ENCODE data around the gene SH3BP1. TPM values are rescaled to one million over a fixed set of nuclear protein-coding genes. Genes with fewer than 3 reads are reported as not detected.

The SH3BP1 gene
- total and polyA plus RNA-seq, 2 of the 13 experiments (the other 11 are each of a cell fraction or from before 2014, with no cell fraction given), result 8.4 to 18.5 TPM

DNA sequence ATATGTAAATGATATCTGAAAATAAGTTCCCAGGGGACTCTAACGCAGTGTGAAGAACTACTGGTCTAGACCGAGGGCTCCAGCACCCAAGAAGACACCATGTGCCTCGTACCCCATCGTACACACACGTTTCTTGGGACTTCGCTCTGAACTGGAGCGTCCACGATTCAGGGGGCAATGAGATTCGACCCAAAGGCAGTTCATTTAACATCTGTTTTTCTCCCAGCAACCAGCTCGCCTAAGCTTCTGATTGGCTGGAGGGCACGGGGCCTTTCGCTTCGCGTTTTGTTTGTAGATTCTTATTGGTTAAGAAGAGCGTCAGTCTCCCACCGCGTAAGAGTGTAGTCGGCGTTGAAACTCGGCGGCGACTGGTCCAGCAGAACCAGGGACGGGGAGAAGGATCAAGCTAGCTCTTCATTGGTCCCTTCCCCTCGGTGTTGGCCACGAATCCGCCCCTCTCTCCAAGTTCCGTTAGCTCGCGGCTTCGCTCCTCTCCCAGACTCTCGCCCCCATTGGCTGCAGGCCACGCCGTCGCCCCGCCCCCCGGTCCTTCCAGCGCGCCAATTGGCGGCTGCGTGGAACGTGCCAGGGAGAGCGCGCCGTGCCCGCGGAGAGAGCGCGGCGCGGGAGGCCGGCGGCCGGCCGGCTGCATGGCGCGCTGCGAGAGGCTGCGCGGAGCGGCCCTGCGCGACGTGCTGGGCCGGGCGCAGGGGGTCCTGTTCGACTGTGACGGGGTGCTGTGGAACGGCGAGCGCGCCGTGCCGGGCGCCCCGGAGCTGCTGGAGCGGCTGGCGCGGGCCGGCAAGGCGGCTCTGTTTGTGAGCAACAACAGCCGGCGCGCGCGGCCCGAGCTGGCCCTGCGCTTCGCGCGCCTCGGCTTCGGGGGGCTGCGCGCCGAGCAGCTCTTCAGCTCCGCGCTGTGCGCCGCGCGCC is 18.9 kb downstream of the SH3BP1 start, which contains the start of gene PDXP (continued):
- TF ChIP-seq, protein P1, sequence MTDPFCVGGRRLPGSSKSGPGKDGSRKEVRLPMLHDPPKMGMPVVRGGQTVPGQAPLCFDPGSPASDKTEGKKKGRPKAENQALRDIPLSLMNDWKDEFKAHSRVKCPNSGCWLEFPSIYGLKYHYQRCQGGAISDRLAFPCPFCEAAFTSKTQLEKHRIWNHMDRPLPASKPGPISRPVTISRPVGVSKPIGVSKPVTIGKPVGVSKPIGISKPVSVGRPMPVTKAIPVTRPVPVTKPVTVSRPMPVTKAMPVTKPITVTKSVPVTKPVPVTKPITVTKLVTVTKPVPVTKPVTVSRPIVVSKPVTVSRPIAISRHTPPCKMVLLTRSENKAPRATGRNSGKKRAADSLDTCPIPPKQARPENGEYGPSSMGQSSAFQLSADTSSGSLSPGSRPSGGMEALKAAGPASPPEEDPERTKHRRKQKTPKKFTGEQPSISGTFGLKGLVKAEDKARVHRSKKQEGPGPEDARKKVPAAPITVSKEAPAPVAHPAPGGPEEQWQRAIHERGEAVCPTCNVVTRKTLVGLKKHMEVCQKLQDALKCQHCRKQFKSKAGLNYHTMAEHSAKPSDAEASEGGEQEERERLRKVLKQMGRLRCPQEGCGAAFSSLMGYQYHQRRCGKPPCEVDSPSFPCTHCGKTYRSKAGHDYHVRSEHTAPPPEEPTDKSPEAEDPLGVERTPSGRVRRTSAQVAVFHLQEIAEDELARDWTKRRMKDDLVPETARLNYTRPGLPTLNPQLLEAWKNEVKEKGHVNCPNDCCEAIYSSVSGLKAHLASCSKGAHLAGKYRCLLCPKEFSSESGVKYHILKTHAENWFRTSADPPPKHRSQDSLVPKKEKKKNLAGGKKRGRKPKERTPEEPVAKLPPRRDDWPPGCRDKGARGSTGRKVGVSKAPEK (CRISPR knock-in tag; IDR thresholded peaks at IDR 0.05; ENCODE audit: borderline replicate concordance), result no peak
- TF ChIP-seq, protein P2, sequence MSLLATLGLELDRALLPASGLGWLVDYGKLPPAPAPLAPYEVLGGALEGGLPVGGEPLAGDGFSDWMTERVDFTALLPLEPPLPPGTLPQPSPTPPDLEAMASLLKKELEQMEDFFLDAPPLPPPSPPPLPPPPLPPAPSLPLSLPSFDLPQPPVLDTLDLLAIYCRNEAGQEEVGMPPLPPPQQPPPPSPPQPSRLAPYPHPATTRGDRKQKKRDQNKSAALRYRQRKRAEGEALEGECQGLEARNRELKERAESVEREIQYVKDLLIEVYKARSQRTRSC (CRISPR knock-in tag; IDR thresholded peaks at IDR 0.05; ENCODE audit: low read depth), result no peak
- TF ChIP-seq ZFP41 (CRISPR knock-in tag; IDR thresholded peaks at IDR 0.05; ENCODE audit: borderline replicate concordance) (no peak), ZMYM3 (CRISPR knock-in tag; IDR thresholded peaks at IDR 0.05) (no peak), KDM1A (CRISPR knock-in tag; IDR thresholded peaks at IDR 0.05) (no peak), PHB2 (IDR thresholded peaks at IDR 0.05; ENCODE audit: partially characterized antibody) (no peak), ZNF724P (CRISPR knock-in tag; IDR thresholded peaks at IDR 0.05; ENCODE audit: borderline replicate concordance) (no peak), ZNF616 (CRISPR knock-in tag; IDR thresholded peaks at IDR 0.05; ENCODE audit: low read depth) (peak; percentile 65; the same call in 1 of the 2 replicates), ZNF674 (CRISPR knock-in tag; IDR thresholded peaks at IDR 0.05; ENCODE audit: low read depth) (no peak), RFXAP (CRISPR knock-in tag; IDR thresholded peaks at IDR 0.05; ENCODE audit: borderline replicate concordance) (peak; percentile 99), HOXA3 (CRISPR knock-in tag; IDR thresholded peaks at IDR 0.05) (0 out of 2 replicates have a peak, but pooled peaks have one; percentile 46)
- TF ChIP-seq, protein P3, sequence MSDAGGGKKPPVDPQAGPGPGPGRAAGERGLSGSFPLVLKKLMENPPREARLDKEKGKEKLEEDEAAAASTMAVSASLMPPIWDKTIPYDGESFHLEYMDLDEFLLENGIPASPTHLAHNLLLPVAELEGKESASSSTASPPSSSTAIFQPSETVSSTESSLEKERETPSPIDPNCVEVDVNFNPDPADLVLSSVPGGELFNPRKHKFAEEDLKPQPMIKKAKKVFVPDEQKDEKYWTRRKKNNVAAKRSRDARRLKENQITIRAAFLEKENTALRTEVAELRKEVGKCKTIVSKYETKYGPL (CRISPR knock-in tag; IDR thresholded peaks at IDR 0.05), result no peak
- TF ChIP-seq, protein P4, sequence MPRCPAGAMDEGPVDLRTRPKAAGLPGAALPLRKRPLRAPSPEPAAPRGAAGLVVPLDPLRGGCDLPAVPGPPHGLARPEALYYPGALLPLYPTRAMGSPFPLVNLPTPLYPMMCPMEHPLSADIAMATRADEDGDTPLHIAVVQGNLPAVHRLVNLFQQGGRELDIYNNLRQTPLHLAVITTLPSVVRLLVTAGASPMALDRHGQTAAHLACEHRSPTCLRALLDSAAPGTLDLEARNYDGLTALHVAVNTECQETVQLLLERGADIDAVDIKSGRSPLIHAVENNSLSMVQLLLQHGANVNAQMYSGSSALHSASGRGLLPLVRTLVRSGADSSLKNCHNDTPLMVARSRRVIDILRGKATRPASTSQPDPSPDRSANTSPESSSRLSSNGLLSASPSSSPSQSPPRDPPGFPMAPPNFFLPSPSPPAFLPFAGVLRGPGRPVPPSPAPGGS (CRISPR knock-in tag; IDR thresholded peaks at IDR 0.05), result no peak
- TF ChIP-seq, protein P5, sequence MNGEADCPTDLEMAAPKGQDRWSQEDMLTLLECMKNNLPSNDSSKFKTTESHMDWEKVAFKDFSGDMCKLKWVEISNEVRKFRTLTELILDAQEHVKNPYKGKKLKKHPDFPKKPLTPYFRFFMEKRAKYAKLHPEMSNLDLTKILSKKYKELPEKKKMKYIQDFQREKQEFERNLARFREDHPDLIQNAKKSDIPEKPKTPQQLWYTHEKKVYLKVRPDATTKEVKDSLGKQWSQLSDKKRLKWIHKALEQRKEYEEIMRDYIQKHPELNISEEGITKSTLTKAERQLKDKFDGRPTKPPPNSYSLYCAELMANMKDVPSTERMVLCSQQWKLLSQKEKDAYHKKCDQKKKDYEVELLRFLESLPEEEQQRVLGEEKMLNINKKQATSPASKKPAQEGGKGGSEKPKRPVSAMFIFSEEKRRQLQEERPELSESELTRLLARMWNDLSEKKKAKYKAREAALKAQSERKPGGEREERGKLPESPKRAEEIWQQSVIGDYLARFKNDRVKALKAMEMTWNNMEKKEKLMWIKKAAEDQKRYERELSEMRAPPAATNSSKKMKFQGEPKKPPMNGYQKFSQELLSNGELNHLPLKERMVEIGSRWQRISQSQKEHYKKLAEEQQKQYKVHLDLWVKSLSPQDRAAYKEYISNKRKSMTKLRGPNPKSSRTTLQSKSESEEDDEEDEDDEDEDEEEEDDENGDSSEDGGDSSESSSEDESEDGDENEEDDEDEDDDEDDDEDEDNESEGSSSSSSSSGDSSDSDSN (CRISPR knock-in tag; IDR thresholded peaks at IDR 0.05), result 0 out of 2 replicates have a peak, but pooled peaks have one; percentile 29
- TF ChIP-seq, protein P6, sequence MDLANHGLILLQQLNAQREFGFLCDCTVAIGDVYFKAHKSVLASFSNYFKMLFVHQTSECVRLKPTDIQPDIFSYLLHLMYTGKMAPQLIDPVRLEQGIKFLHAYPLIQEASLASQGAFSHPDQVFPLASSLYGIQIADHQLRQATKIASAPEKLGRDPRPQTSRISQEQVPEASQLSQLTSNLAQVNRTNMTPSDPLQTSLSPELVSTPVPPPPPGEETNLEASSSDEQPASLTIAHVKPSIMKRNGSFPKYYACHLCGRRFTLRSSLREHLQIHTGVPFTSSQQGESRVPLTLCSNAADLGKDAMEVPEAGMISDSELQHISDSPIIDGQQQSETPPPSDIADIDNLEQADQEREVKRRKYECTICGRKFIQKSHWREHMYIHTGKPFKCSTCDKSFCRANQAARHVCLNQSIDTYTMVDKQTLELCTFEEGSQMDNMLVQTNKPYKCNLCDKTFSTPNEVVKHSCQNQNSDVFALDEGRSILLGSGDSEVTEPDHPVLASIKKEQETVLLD (CRISPR knock-in tag; IDR thresholded peaks at IDR 0.05; ENCODE audit: low read depth), result no peak; the same call in 1 of the 2 replicates
- TF ChIP-seq, protein P7, sequence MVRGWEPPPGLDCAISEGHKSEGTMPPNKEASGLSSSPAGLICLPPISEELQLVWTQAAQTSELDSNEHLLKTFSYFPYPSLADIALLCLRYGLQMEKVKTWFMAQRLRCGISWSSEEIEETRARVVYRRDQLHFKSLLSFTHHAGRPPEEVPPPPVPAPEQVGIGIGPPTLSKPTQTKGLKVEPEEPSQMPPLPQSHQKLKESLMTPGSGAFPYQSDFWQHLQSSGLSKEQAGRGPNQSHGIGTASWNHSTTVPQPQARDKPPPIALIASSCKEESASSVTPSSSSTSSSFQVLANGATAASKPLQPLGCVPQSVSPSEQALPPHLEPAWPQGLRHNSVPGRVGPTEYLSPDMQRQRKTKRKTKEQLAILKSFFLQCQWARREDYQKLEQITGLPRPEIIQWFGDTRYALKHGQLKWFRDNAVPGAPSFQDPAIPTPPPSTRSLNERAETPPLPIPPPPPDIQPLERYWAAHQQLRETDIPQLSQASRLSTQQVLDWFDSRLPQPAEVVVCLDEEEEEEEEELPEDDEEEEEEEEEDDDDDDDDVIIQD (CRISPR knock-in tag; IDR thresholded peaks at IDR 0.05; ENCODE audit: low read depth), result no peak

Data from HepG2 (cell line).